DMS79 treated with DMSO at 0.1 percent for 48 hours (cell line): Measurements from ENCODE around the gene LENEP.
"Not testable (repeated sequence)": the region's sequence is repeated elsewhere in the genome, so short reads cannot be mapped to it uniquely, and the experiment has no call there.

Experiments used
- DNase-seq: peaks from one replicate; lab custom pipeline; 2025; lab: John Stamatoyannopoulos, UW

LENEP gene

DNA sequence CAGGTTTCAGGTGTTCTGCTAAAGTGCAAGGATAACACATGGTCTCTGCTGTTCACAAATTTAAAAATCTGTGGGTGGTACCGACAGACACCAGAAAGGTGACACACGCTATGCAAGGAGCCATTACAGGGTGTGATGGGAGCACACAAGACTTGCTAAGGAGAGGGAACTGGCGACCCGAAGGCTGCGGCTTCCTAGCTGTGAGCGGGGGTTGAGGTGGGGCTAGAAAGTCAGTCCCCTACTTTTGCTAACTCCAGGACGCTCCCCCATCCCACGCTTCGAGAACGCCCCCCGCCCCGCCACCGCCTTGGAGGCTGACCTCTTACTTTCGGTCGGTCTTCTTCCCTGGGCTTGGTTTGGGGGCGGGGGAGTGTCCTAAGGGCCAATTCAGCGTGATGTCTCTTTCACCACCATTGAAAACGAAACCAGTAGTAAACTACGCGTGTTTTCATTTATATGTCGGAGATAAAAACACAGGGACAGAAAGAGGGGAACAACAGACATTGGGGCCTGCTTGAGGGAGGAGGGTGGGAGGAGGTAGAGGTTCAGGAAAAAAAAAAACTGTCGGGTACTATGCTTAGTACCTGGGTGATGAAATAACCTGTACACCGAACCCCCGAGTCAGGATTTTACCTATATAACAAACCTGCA is 17.9 kb upstream of the LENEP start:
- peak; percentile 47 for DNase-seq

DNA sequence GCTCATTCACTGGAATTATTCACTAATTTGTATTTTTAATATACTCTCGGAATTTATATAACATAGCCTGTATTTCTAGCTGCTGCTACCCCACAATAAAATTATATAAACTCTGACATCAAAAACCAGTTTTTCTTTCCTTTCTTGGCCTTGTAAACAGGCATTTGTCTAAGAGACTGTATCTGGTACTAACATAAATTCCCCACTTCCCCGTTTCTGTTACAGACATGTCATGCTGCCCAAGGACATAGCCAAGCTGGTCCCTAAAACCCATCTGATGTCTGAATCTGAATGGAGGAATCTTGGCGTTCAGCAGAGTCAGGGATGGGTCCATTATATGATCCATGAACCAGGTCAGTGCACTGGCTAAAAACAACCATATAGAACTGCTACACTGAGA is 15.6 kb upstream of the LENEP start:
- DNase-seq = not testable (repeated sequence)

DNA sequence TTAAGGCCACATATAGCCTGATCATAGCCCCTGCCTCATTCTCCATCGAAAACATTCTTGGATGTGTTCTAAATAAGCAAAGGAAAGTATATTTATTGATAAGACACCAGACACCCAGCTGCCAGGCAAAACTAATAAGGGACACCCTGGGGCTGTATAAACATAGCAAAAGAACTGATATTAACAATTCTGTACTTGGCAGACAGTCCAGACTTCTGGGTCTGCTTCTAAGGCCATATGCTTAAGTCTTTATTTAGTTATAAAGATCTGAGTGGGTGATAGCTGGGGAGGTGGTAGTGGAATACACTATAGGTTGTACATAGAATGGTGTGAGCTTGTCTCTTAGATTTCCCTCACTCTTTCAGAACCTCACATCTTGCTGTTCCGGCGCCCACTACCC is 15.0 kb upstream of the LENEP start:
- DNase-seq = no peak

DNA sequence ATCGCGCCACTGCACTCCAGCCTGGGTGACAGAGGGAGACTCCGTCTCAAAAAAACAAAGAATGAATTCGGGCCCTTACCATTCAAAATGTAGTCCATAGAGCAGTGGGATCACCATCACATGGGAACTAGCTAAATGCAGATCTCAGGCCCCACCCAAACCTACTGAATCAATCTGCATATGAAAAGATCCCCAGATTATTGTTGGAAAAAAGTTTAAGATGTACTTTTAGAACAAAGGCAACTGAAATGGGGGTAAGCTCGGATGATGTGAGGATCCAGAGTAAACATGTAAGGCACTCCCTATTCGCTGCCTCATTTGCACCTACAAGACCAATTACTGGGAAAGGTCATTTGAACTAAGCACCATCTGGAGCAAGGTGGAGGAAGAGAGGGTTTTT is 11.0 kb upstream of the LENEP start:
- no peak for DNase-seq

DNA sequence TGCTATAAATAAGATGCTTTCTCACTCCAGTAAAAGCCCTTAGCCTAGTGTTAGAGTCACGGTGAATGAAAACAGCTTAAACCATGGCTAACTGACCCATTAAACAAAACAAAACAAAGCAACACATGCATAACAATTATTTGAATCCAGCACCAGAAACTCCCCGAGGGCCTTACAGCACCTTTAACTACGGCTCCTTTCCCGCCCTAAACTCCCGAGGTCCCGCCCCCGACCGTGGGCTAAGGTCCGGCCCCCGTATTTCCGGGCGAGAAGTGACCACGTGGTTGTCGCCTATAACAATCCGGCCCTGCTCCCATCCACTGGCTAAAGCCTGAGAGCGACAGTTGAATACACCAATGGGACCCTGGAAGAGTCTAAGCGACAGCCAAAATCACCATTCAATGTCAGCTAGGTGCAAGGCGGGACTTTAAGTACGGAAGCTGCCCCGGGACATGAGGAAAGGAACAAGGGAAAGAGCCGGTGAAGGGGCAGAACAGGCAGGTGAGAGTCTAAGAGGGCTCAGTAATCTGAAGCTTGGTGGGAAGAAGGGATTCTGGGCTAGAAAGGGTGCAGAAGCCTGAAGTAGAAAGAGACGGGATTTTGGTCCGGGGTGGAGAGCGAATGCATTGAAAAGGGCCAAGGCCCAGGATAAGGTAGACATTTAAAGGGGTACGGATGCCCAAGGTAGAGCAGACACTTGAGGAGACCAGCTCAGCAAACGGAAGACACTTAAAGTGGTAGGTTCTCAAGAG is 10.3 kb upstream of the LENEP start, which contains the start of gene FLAD1:
TSS of gene FLAD1 (plus strand) at position 448 of the 752 bp plus-strand sequence. CDS start 351 bp downstream, outside the sequence.
- peak; percentile 99 for DNase-seq

DNA sequence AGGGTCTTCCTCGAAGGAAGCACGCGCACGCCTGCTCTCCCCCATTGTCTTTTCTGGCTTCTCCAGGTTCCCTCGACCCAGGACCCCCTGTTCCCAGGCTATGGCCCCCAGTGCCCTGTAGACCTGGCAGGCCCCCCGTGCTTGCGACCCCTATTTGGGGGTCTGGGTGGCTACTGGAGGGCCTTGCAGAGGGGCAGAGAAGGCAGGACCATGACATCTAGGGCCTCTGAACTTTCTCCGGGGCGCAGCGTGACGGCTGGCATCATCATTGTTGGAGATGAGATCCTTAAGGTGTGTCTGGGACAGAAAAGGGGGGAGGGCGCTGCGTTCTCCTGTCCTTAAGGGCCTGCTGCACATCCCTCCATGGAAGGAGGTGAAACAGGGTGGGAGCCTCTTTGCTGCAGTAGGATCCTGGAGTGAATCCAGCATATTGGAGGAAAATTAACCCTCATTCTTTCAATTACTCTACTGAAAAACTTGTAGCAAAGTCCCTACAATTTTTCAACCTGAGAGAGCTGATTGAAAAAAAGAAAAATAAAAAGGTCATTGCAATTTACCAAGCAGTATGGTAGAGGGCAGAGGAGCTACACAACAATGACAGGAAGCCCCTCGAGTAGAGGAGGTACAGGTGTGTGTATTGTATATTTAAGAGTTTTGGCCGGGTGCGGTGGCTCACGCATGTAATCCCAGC is 9.5 kb upstream of the LENEP start:
- peak; percentile 25 for DNase-seq

DNA sequence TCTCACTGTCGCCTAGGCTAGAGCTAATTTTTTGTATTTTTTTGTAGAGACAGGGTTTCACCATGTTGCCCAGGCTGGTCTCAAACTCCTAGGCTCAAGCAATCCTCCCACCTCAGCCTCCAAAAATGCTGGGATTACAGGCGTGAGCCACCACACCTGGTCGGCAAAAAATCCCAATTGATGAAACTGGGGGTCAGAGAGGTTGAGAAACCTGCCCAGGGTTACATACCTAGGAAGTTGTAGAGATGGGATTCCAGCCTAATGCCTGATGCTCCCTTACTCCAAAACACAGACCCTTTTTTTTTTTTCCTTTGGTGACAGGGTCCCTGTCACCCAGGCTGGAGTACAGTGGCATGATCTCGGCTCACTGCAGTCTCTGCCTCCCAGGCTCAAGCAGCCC is 6.7 kb upstream of the LENEP start:
- DNase-seq = not testable (repeated sequence)

DNA sequence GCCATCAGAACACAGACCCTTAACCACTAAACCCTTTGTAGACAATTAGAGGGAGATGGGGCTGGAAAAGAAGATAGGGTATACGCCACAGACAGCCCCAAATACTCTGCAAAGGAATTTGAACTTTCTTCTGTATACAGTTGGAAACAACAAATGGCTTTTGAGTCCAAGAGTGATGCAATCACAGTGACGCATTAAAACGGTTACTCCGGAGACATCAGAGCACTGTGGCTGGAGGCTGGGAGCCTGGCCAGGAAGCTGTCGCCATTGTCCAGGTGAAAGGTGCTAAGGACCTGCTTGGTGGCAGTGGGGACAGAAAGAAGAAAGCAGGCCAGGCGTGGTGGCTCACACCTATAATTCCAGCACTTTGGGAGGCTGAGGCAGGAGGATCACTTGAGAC is 6.1 kb upstream of the LENEP start:
- DNase-seq = no peak

DNA sequence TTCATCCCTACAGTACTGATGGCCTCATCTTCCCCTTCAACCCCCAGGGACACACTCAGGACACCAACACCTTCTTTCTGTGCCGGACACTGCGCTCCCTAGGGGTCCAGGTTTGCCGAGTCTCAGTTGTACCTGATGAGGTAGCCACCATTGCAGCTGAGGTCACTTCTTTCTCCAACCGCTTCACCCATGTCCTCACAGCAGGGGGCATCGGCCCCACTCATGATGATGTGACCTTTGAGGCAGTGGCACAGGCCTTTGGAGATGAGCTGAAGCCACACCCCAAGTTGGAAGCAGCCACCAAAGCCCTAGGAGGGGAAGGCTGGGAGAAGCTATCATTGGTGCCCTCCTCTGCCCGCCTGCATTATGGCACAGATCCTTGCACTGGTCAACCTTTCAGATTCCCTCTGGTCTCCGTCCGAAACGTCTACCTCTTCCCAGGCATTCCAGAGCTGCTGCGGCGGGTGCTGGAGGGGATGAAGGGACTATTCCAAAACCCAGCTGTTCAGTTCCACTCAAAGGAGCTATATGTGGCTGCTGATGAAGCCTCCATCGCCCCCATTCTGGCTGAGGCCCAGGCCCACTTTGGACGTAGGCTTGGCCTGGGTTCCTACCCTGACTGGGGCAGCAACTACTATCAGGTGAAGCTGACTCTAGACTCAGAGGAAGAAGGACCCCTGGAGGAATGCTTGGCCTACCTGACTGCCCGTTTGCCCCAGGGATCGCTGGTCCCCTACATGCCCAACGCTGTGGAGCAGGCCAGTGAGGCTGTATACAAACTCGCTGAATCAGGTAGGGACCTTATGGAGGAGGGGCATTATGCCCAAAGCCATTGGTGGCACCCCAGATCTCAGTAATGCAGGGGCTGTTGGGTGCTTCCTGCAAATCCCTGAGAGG is 5.1 kb upstream of the LENEP start:
- no peak for DNase-seq

DNA sequence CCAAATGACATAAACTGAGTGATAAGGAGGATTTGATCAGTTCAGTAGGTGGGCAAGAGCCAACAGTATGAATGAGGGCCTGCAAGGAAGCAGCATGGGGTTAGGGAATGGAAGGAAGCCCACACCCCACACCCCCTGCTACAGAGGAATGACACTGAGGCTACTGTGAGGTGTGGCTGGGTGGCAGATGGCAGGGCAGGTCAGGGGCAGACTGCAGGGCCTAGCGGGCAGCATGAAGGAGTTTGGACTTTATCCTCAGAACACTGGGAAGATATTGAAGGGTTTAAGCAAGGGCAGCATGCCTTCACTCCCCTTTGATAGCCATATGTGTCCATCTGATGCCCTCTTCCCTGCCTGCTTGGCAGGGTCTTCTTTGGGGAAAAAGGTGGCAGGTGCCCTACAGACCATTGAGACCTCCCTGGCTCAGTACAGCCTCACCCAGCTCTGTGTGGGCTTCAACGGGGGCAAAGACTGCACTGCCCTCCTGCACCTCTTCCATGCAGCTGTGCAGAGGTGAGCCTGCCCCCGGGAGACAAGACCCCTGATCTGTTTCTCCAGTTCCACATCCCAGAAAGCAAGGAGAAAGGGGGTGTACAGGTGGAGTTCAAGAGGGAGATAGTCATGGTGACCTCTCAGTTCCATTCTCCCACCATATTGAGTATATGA is 4.1 kb upstream of the LENEP start:
- no peak for DNase-seq

DNA sequence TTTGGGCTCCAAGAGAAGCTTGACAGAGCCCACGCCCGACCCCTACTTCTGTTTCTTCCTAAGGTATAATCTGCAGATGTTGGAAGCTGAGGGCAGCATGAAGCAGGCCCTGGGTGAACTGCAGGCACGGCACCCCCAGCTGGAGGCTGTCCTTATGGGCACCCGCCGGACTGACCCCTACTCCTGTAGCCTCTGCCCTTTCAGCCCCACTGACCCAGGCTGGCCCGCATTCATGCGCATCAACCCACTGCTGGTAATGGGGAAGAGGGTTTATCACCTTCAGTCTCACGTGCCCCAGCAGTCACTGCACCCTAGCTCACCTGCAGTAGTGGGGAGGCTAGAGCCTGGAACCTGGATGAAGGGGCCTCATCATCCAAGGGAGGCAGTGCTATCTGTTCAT is 3.1 kb upstream of the LENEP start:
- DNase-seq = no peak

DNA sequence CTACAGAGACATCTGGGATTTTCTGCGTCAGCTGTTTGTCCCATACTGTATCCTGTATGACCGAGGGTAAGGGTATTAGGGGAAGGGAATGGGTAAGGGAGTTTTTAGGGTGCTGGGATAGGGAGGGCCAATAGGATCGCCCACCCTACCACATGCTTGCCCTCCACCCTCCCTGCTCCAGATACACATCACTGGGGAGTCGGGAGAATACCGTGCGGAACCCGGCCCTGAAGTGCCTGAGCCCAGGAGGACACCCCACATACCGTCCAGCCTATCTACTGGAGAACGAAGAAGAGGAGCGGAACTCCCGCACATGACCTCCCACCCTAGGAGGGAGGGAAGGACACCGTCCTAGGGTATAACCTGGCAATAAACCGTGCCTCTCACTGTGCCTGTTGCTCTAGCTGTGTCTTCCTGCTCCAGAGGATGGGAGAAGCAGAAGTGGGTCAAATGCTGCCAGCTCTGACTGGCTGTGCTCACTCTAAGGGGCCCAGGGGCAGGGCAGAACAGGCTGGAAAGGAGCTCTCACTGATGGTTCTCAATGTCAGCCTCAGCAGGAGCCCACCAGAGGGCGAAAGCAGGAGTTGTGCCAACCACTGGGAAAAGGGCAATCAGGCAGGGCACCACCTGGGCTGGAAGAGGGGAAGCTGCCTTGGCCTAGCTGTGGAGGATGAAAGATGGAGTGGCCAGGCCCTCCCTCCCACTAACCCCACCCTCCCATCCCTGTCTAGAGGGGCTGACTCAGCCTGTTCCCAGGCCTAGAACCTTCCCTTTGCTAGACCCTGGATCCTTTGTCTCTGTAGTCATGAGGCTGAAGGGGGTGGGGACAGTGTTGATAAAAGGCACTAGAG is 440 bp upstream of the LENEP start:
- DNase-seq = no peak

DNA sequence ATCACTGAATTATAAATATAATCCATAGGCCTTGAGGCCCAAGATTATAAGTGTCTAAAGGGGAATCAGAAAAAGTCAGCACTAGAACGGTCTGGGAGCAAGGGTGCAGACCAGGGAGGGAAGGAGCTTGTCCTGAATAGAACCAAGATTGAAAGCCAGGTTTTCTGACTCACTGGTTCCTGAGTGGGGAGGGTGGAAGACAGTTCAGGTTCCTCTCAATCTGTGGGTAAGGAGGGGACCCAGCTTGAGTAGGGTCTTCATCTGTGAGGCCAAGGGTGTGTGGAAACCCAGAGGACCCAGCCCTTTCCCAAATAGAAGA is 842 bp downstream of the LENEP start:
- no peak for DNase-seq

DNA sequence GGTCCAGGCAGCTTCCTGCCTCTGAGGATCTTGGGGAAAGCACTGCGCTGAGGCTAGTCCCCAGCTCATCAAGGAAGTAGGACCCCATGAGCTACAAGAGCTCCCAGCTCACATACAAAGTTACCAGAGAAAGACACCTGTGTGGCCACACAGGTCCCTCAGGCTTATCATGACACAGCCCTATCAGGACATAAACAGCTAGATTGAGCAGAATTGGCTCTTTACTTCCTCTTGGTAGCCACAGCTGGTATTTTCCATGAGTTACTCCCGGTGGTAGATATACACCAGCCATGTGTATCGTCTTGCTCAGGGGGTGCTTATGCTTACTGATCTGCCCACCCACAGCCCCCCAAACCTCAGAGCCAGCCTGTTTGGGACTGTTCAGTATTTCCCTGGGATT is 1.2 kb downstream of the LENEP start:
- no peak for DNase-seq

DNA sequence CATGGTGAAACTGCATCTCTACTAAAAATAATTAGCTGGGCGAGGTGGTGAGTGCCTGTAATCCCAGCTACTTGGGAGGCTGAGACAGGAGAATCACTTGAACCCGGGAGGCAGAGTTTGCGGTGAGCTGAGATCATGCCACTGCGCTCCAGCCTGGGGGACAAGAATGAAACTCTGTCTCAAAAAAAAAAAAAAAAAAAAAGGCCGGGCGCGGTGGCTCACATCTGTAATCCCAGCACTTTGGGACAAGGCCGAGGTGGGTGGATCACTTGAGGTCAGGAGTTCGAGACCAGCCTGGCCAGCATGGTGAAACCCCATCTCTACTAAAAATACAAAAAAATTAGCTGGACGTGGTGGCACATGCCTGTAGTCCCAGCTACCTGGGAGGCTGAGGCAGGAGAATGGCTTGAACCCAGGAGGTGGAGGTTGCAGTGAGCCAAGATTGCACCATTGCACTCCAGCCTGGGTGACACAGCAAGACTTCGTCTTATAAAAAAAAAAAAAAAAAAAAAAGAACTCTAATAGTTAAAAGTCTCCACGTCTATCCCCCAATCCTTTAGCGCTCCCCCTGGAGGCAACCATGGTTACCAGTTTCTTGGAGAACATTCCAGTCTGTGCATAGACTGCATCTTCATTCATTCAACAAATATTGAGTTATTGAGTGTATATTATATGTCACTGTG is 2.1 kb downstream of the LENEP start:
- DNase-seq = not testable (repeated sequence)

DNA sequence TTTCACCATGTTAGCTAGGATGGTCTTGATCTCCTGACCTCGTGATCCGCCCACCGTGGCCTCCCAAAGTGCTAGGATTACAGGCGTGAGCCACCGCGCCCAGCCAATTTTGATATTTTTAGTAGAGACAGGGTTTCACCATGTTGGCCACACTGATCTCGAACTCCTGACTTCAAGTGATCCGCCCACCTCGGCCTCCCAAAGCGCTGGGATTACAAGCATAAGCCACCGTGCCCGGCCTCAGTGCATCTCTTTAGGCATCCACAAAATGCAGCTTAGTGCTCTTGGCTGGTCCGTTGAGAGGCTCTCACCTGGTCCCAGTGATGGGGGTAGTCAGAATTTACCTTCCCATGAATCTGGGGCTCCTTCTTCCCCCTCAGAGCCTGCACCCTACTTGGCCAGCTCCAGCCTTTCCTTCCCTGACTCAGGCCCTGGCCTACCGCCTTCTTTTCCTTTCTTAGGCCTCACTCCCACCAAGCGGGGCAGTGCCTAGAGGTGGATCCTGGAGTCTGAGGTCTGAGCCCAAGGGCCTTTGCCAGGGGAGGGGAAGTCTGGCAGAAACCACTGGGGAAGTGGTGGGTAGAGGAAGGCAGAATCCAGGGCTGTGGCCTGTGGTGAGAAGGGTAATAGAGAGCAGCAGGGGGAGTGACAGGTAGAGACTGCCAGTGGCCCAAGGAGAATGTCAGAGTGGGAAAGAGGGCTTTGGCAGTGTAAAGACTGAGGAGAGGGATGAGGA is 3.7 kb downstream of the LENEP start:
- no peak for DNase-seq

DNA sequence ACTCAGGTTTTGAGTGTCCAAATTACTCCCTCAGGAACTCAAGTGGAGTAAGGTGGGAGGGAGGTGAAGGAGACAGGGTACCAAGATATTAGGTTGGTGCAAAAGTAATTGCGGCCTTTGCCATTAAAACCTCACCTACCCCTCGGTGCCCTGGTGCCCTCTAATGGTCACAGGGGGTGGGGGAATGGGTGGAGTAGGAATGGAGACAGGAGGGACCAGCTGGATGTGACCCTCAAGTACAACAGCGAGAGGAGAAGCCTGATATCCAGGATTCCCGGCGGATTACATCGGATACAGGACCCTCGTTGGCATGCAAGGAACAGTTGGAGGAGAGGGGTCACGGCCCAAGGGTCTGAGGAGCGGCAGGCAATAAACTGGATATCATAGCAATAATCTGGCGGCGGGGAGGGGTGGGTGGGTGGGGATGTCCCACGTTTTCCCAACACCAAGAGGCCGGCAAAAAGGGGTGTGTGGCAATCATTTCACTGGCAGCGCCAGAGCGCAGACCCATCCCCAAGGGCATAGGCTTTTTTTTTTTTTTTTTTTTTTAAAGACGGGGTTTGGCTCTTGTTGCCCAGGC is 4.9 kb downstream of the LENEP start:
- no peak for DNase-seq

DNA sequence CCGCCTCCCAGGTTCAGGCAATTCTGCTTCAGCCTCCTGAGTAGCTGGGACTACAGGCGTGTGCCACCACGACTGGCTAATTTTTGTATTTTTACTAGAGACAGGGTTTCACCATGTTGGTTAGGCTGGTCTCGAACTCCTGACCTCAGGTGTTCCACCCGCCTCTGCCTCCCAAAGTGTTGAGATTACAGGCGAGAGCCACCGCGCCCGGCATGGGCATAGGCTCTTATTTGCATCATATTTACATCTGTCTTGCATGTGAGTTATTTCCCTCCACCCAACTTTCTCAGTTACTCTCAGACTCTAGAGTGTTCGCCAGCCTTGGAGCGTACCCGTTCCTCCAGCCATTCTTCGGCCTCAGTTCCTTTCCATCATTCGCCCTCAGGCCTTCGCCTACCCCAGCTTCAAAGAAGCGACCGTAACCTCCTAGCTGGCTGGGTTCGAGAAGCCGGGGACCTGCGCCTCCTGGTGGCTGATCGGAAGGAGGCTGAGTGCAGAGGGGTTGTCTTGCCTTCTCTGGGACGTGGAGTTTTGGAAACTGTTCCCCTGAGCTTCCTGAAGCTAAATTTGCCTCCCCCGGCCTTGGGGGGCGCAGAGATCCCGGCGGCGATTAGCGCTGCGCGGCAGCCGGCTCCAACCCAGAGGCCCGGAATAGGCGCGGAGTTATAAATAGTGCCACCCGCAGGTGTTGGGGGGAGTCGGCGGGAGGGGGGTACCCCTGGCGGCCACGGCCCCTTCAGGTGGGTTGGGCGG is 5.6 kb downstream of the LENEP start:
- DNase-seq = peak; percentile 52
